ENCODE measurements around the gene TRERF1.

DNA sequence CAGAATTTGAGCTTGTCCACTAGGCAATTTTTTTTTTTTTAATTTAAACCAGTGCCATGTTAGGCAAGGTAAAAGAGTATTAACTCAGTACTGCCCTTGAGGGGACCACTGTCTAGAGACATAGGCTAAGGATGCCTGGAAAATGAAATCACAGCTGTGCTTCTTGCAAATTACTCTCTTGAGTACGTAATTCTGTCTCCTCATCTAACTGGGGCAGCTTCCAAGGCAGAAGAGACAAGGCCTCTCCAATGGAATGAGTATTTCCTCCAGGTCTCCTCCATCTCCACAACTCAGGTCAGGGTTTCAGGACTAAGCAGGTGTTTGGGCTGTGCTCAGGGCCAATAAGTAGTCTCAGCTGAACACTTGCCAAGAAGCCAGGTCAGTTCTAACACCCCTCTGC, 200.2 kb downstream of the TRERF1 start:
- TF ChIP-seq, protein P1, sequence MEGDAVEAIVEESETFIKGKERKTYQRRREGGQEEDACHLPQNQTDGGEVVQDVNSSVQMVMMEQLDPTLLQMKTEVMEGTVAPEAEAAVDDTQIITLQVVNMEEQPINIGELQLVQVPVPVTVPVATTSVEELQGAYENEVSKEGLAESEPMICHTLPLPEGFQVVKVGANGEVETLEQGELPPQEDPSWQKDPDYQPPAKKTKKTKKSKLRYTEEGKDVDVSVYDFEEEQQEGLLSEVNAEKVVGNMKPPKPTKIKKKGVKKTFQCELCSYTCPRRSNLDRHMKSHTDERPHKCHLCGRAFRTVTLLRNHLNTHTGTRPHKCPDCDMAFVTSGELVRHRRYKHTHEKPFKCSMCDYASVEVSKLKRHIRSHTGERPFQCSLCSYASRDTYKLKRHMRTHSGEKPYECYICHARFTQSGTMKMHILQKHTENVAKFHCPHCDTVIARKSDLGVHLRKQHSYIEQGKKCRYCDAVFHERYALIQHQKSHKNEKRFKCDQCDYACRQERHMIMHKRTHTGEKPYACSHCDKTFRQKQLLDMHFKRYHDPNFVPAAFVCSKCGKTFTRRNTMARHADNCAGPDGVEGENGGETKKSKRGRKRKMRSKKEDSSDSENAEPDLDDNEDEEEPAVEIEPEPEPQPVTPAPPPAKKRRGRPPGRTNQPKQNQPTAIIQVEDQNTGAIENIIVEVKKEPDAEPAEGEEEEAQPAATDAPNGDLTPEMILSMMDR (conservative IDR thresholded peaks at IDR 0.05) = no peak
- no peak for TF ChIP-seq EZH2 (IDR thresholded peaks at IDR 0.05; ENCODE audit: low read depth)
